Nephron progenitor cell (in vitro differentiated cells): ENCODE results near the gene SHQ1.

Experiments
- DNase-seq: peaks from one replicate; pipeline ENCODE4 v3.0.0; 2021
- H3K27ac Mint-ChIP-seq: 2 replicates; pipeline ENCODE4 v1.8.0; 2021; ENCODE audit warnings: mild to moderate bottlenecking, moderate library complexity, mixed read lengths
- H3K27me3 Mint-ChIP-seq: 2 replicates; pipeline ENCODE4 v1.8.0; 2021; ENCODE audit warnings: mild to moderate bottlenecking, low read depth, mixed read lengths; ENCODE audit not compliant: poor library complexity
- H3K36me3 Mint-ChIP-seq: 2 replicates; pipeline ENCODE4 v1.8.0; 2021; ENCODE audit warnings: low read depth, mixed read lengths
- H3K4me1 Mint-ChIP-seq: 2 replicates; pipeline ENCODE4 v1.8.0; 2021; ENCODE audit warnings: mixed read lengths
- H3K4me3 Mint-ChIP-seq: 2 replicates; pipeline ENCODE4 v1.8.0; 2021; ENCODE audit warnings: mild to moderate bottlenecking, moderate library complexity, mixed read lengths
- H3K9me3 Mint-ChIP-seq: 2 replicates; pipeline ENCODE4 v1.8.0; 2021; ENCODE audit warnings: mild to moderate bottlenecking, moderate library complexity, mixed read lengths
- TF ChIP-seq, protein P1 (sequence below): fragments of 200-600 bp; sonication (generic); IDR thresholded peaks from 2 replicates; pipeline ENCODE4 v1.5.0; 2021; ENCODE audit warnings: antibody characterized with exemption

The SHQ1 gene

DNA sequence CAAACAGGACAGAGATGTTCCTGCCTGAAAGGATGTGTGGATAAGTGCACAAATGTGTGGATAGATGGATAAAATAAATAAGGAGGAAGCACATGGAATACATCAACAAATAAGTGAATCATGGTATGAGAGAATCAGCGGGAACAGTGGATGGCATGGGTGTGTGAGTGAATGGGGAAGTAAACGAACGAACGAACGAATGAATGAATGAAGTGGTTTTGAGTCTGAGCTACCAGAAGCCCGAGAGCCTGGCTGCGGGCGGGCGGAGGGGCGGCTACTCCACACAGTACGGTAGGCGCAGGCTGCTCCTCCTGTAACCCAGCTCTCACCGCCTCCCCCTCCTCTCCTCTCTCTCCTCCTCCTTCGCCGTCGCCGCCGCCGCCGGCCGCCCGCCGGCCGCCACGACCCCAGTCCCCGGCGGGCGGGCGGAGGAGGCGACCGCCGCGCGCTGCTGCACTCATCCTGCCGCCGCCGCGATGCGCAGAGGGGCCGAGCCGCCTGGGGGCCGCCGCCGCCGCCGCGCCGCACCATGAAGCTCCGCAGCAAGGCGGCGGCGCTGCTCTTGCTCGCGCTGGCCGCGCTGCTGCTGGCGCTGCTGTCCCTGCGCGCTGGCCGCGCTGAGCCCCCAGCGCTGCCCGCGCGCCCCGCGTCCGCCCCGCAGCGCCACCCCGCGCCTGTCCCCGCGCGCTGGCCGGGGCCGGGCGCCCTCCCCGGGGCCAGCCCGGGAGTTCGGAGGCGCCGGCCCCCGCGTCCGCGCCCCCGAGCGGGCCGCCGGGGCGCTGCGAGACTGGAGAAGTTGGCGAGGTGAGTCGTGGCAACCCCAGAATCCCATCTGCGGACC, 39.7 kb upstream of the SHQ1 start, which contains the start of gene GXYLT2:
Gene GXYLT2 (plus strand): TSS at position 342 of the 841 bp plus-strand sequence. CDS start 188 bp downstream, at position 530.
- peak within 1 kb of the TSS; percentile 79 for H3K27ac Mint-ChIP-seq
- peaks cover 52% of the 10 kb centered on the region for H3K4me1 Mint-ChIP-seq

GRCh38 chr3:72887343-72887704, 39.1 kb upstream of the SHQ1 start:
- Mint-ChIP-seq H3K27ac (peak overlapping the region; percentile 68), H3K4me3 (peak overlapping the region; percentile 89), H3K9me3 (peaks cover 12% of the 10 kb centered on the region), H3K27me3 (peaks cover 11% of the 10 kb centered on the region), H3K36me3 (no peaks in the 10 kb centered on the region), H3K4me1 (peaks cover 46% of the 10 kb centered on the region)
- DNase-seq: no peak
- TF ChIP-seq, protein P1, sequence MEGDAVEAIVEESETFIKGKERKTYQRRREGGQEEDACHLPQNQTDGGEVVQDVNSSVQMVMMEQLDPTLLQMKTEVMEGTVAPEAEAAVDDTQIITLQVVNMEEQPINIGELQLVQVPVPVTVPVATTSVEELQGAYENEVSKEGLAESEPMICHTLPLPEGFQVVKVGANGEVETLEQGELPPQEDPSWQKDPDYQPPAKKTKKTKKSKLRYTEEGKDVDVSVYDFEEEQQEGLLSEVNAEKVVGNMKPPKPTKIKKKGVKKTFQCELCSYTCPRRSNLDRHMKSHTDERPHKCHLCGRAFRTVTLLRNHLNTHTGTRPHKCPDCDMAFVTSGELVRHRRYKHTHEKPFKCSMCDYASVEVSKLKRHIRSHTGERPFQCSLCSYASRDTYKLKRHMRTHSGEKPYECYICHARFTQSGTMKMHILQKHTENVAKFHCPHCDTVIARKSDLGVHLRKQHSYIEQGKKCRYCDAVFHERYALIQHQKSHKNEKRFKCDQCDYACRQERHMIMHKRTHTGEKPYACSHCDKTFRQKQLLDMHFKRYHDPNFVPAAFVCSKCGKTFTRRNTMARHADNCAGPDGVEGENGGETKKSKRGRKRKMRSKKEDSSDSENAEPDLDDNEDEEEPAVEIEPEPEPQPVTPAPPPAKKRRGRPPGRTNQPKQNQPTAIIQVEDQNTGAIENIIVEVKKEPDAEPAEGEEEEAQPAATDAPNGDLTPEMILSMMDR: no peak

More for the DNA sequence above, 39.7 kb upstream of the SHQ1 start, which contains the start of gene GXYLT2:
- Mint-ChIP-seq H3K27me3 (peaks cover 11% of the 10 kb centered on the region), H3K4me3 (peak within 1 kb of the TSS; percentile 89), H3K9me3 (peaks cover 12% of the 10 kb centered on the region), H3K36me3 (peaks cover 3% of the 10 kb centered on the region)
- peak; percentile 85 for DNase-seq
- TF ChIP-seq, protein P1: no peak

DNA sequence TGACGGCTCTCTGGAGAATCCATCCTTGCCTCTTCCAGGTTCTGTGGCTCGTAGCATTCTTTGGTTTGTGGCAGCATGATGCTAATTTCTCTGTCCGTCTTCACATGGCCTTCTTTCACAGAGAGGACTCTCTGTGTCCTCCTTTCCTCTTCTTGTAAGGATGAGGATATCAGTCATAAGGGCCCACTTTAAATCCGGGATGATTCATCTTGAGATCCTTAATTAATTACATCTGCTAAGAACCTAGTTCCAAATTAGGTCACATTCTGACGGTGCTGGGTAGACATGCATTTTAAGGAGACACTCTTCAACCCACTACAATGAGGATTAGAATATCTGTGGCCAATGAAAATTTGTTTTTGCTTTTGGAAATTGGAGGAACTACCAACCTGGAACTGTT, 23.9 kb upstream of the SHQ1 start:
- Mint-ChIP-seq H3K9me3 (peaks cover 9% of the 10 kb centered on the region), H3K27ac (no peak overlapping the region), H3K4me3 (no peak overlapping the region), H3K36me3 (no peaks in the 10 kb centered on the region), H3K27me3 (peaks cover 40% of the 10 kb centered on the region), H3K4me1 (no peaks in the 10 kb centered on the region)
- TF ChIP-seq, protein P1: no peak
- no peak for DNase-seq

- Mint-ChIP-seq H3K9me3 (peaks cover 5% of the 10 kb centered on the region), H3K27ac (no peak overlapping the region), H3K4me3 (no peak overlapping the region), H3K36me3 (no peaks in the 10 kb centered on the region), H3K27me3 (peaks cover 15% of the 10 kb centered on the region), H3K4me1 (no peaks in the 10 kb centered on the region)
- DNase-seq: no peak
- TF ChIP-seq, protein P1: no peak
Measured at GRCh38 chr3:72862314-72863090, 14.3 kb upstream of the SHQ1 start.

DNA sequence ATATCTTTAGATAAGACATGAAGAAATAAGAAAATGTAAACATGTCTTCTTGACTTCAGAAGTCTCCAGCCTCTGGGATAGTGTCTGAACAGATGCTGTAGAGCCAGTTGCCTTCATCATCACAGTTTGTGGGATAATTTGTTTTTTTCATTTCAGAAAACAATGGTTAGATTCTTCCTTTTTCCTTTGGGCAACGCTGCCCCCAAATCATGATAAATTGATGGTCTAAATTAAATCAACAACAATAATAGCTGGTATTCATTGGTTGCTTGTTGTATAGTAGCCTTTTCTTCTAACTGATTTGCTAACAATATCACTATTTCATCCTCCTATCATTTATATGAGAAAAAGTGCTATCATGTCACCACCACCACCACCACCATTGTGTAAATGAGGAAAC, 12.6 kb upstream of the SHQ1 start:
- Mint-ChIP-seq H3K4me3 (no peak overlapping the region), H3K27ac (no peak overlapping the region), H3K27me3 (peaks cover 8% of the 10 kb centered on the region), H3K9me3 (no peaks in the 10 kb centered on the region), H3K36me3 (no peaks in the 10 kb centered on the region), H3K4me1 (no peaks in the 10 kb centered on the region)
- DNase-seq: no peak
- TF ChIP-seq, protein P1: no peak
